Neuronal stem cell (in vitro differentiated cells): ENCODE data around the gene SLC46A2.

Source experiments
- DNase-seq: peaks from one replicate; pipeline ENCODE4 v3.0.0-alpha.2; 2013; ENCODE audit warnings: low spot score
- H2AFZ ChIP-seq: one replicate; pipeline ENCODE4 v1.6.1; 2013; ENCODE audit warnings: mild to moderate bottlenecking, low read length, inconsistent platforms
- H2AK5ac ChIP-seq: 2 replicates; pipeline ENCODE4 v1.6.1; 2013; ENCODE audit warnings: low read depth, mild to moderate bottlenecking, inconsistent platforms, low read length, moderate library complexity, mixed read lengths
- H2BK120ac ChIP-seq: 2 replicates; pipeline ENCODE4 v1.6.1; 2013; ENCODE audit warnings: low read depth, mild to moderate bottlenecking, inconsistent platforms, low read length, moderate library complexity, mixed read lengths
- H2BK12ac ChIP-seq: one replicate; pipeline ENCODE4 v1.6.1; 2013; ENCODE audit warnings: low read length, inconsistent platforms
- H2BK15ac ChIP-seq: 2 replicates; pipeline ENCODE4 v1.6.1; 2013; ENCODE audit warnings: mild to moderate bottlenecking, low read length, inconsistent platforms, mixed read lengths
- H2BK5ac ChIP-seq: one replicate; pipeline ENCODE4 v1.6.1; 2013; ENCODE audit warnings: inconsistent platforms, mild to moderate bottlenecking, low read length, moderate library complexity
- H3K14ac ChIP-seq: one replicate; pipeline ENCODE4 v1.6.1; 2013; ENCODE audit warnings: low read length, inconsistent platforms
- H3K18ac ChIP-seq: 2 replicates; pipeline ENCODE4 v1.6.1; 2013; ENCODE audit warnings: low read length, inconsistent platforms
- H3K23ac ChIP-seq: 2 replicates; pipeline ENCODE4 v1.6.1; 2013; ENCODE audit warnings: low read depth, mild to moderate bottlenecking, mixed read lengths, low read length, inconsistent platforms; ENCODE audit not compliant: poor library complexity
- H3K27ac ChIP-seq: replicated peaks from 3 replicates; pipeline ENCODE4 v1.5.1; 2013; ENCODE audit warnings: low read length, inconsistent platforms
- H3K27me3 ChIP-seq, 3 experiments: 2 replicates each; pipeline ENCODE4 v1.6.1; 2013; ENCODE audit warnings: low read length in 3 of 3, mild to moderate bottlenecking in 2 of 3, inconsistent platforms in 1 of 3, low read depth in 1 of 3, mixed read lengths in 1 of 3, moderate library complexity in 1 of 3; ENCODE audit not compliant: control insufficient read depth in 3 of 3, insufficient read depth in 3 of 3
- H3K36me3 ChIP-seq, 2 donors: replicated peaks in 1 of 2; 2 replicates each; pipeline ENCODE4 v1.6.1; 2013; ENCODE audit warnings: low read length in 2 of 2; ENCODE audit not compliant: control insufficient read depth in 2 of 2, insufficient read depth in 2 of 2
- H3K4ac ChIP-seq: 2 replicates; pipeline ENCODE4 v1.6.1; 2013; ENCODE audit warnings: inconsistent platforms, mild to moderate bottlenecking, low read length, moderate library complexity
- H3K4me1 ChIP-seq, 2 donors: 1 replicate in 1 of 2; 2 replicates in 1 of 2; pipeline ENCODE4 v1.6.1; 2013; ENCODE audit warnings: low read length in 2 of 2, low read depth in 1 of 2; ENCODE audit not compliant: control insufficient read depth in 2 of 2, insufficient read depth in 1 of 2
- H3K4me2 ChIP-seq: one replicate; pipeline ENCODE4 v1.6.1; 2013; ENCODE audit warnings: mild to moderate bottlenecking, low read length, inconsistent platforms; ENCODE audit not compliant: insufficient read depth, poor library complexity, severe bottlenecking
- H3K4me3 ChIP-seq, 2 donors: 2 replicates each; pipeline ENCODE4 v1.5.1; 2013; ENCODE audit warnings: low read length in 2 of 2, mild to moderate bottlenecking in 2 of 2, inconsistent platforms in 1 of 2, moderate library complexity in 1 of 2
- H3K79me1 ChIP-seq: one replicate; pipeline ENCODE4 v1.6.1; 2013; ENCODE audit warnings: low read depth, mild to moderate bottlenecking, inconsistent platforms, low read length, moderate library complexity
- H3K9ac ChIP-seq: one replicate; pipeline ENCODE4 v1.6.1; 2013; ENCODE audit warnings: mild to moderate bottlenecking, low read depth, low read length, inconsistent platforms; ENCODE audit not compliant: poor library complexity
- H3K9me3 ChIP-seq, 2 donors: replicated peaks in 1 of 2; 2 replicates each; pipeline versions ENCODE3 to v1.6.1; 2013; ENCODE audit warnings: low read length in 2 of 2, mild to moderate bottlenecking in 2 of 2, inconsistent platforms in 1 of 2, low read depth in 1 of 2, mixed read lengths in 1 of 2, moderate library complexity in 1 of 2; ENCODE audit not compliant: control insufficient read depth in 2 of 2, insufficient read depth in 1 of 2
- H4K8ac ChIP-seq: one replicate; pipeline ENCODE4 v1.6.1; 2013; ENCODE audit warnings: low read depth, mild to moderate bottlenecking, inconsistent platforms, low read length, moderate library complexity
- H4K91ac ChIP-seq: one replicate; pipeline ENCODE4 v1.6.1; 2013; ENCODE audit warnings: low read length, low read depth, mild to moderate bottlenecking, inconsistent platforms; ENCODE audit not compliant: poor library complexity
- WGBS, 2 donors: extraction: QIAGEN DNeasy Blood & Tissue Kit; methylation state at CpG; one replicate each; pipeline ENCODE4 v1.1.7; 2013; ENCODE audit warnings: missing lambda C conversion rate in 2 of 2, mixed read lengths in 1 of 2; ENCODE audit not compliant: insufficient read length in 2 of 2, insufficient replicate concordance in 1 of 2; ENCODE audit errors: extremely low coverage in 2 of 2; 5-methylcytosine and 5-hydroxymethylcytosine counted together

SLC46A2 gene

DNA sequence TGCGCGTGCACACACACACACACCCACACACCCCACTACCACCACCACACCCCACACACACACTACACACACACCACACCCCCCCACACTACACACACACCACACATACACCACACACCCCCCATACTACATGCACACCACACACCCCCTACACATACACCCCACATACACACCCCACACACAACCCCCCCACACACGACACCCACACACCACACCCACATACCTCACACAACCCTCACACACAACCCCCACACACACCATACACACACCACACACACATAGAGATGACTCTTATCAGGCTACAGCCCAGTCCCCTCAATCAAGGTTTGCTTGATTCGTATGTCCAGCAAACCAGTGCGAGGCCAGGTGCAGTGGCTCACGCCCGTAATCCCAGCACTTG lies 25.7 kb downstream of the SLC46A2 start:
- H3K79me1 ChIP-seq, result no peaks in the 10 kb centered on the region
- H3K4me2 ChIP-seq, result no peak overlapping the region
- 100% methylated on average over 1 of the region's 7 CpGs; no CpG with 5 or more reads in 1 of the 2 donors for WGBS, 2 donors
- H2BK15ac ChIP-seq, result no peak overlapping the region
- no peak overlapping the region for H2AK5ac ChIP-seq
- no peak overlapping the region for H2BK12ac ChIP-seq
- no peaks in the 10 kb centered on the region for H3K9me3 ChIP-seq
- H3K36me3 ChIP-seq, result peaks cover 0 to 30% of the 10 kb centered on the region in 2 donors
- no peak overlapping the region for H2AFZ ChIP-seq
- H3K9ac ChIP-seq, result no peak overlapping the region
- no peak overlapping the region for H2BK120ac ChIP-seq
- H3K4me3 ChIP-seq, result no peak overlapping the region
- H3K4me1 ChIP-seq, result peaks cover 10 to 12% of the 10 kb centered on the region in 2 donors
- H3K14ac ChIP-seq, result no peak overlapping the region
- no peaks in the 10 kb centered on the region for H3K27me3 ChIP-seq
- no peak overlapping the region for H3K18ac ChIP-seq
- DNase-seq, result no peak
- H3K27ac ChIP-seq, result no peak overlapping the region
- no peak overlapping the region for H4K8ac ChIP-seq
- no peak overlapping the region for H3K4ac ChIP-seq
- no peak overlapping the region for H2BK5ac ChIP-seq
- no peak overlapping the region for H4K91ac ChIP-seq
- H3K23ac ChIP-seq, result no peak overlapping the region

DNA sequence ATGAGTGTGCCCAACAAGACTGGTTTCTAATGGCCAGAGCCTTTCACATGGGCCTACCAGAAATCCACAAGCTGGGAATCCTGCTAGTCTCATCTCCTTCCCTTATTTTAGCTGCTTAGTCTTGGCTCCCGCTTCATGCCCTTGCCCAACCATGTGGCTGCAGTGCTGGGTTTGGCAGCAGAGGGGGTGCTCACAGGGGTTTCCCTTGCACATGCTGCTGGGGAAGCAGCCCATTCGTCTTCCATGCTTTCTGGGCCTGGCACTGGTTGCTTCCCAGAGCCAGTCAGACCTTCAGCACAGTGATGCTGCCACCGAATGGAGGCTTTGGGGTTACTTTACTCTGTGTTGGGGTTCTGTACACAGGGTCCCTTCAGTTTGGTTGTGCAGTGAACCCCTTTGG lies 26.3 kb downstream of the SLC46A2 start:
- no peaks in the 10 kb centered on the region for H3K9me3 ChIP-seq
- no peak overlapping the region for H2BK5ac ChIP-seq
- H2BK120ac ChIP-seq, result no peak overlapping the region
- no peak overlapping the region for H2AFZ ChIP-seq
- peaks cover 6 to 9% of the 10 kb centered on the region in 2 donors for H3K4me1 ChIP-seq
- H2BK15ac ChIP-seq, result no peak overlapping the region
- no peak overlapping the region for H3K4me2 ChIP-seq
- H2BK12ac ChIP-seq, result no peak overlapping the region
- no CpG with 5 or more reads among the region's 3 CpGs for WGBS, 2 donors
- H3K36me3 ChIP-seq, result peaks cover 0 to 25% of the 10 kb centered on the region in 2 donors
- no peak overlapping the region for H3K4ac ChIP-seq
- H4K8ac ChIP-seq, result no peak overlapping the region
- H4K91ac ChIP-seq, result no peak overlapping the region
- DNase-seq, result no peak
- no peak overlapping the region for H3K27ac ChIP-seq
- no peak overlapping the region for H3K23ac ChIP-seq
- no peak overlapping the region for H2AK5ac ChIP-seq
- H3K4me3 ChIP-seq, result no peak overlapping the region
- H3K9ac ChIP-seq, result no peak overlapping the region
- H3K27me3 ChIP-seq, result no peaks in the 10 kb centered on the region
- no peaks in the 10 kb centered on the region for H3K79me1 ChIP-seq
- H3K14ac ChIP-seq, result no peak overlapping the region
- no peak overlapping the region for H3K18ac ChIP-seq

DNA sequence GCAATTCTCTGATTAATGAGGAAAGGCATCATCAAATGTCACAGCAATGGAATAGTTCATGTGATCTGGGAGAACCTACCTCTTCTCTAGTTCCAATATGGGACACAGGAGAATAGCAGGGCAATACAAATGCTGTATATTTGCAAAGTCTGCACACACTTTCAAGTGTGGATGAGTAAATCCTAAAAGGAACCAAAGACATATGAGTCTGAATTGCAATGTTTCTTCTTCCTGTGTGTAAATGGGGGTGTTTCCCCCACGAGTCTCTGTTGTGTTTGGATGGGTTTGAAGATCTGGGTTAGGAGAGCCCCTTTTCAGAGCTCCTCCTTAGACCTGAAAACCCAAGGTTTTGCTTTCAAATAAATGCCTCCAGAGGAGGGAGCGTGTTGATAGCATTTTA lies 26.9 kb downstream of the SLC46A2 start:
- Histone ChIP-seq H3K27ac (no peak overlapping the region), H2BK12ac (no peak overlapping the region), H3K36me3 (peaks cover 0 to 22% of the 10 kb centered on the region in 2 donors), H3K9ac (no peak overlapping the region), H3K4me1 (peaks cover 2% of the 10 kb centered on the region in 2 donors), H2BK5ac (no peak overlapping the region), H2BK15ac (no peak overlapping the region), H3K79me1 (no peaks in the 10 kb centered on the region), H2BK120ac (no peak overlapping the region), H4K8ac (no peak overlapping the region), H3K23ac (no peak overlapping the region), H3K4me2 (no peak overlapping the region), H3K9me3 (no peaks in the 10 kb centered on the region), H3K14ac (no peak overlapping the region), H3K18ac (no peak overlapping the region), H2AFZ (no peak overlapping the region), H3K4ac (no peak overlapping the region), H4K91ac (no peak overlapping the region), H3K4me3 (no peak overlapping the region), H2AK5ac (no peak overlapping the region), H3K27me3 (no peaks in the 10 kb centered on the region)
- no peak for DNase-seq
- no CpG with 5 or more reads among the region's 2 CpGs for WGBS, 2 donors

DNA sequence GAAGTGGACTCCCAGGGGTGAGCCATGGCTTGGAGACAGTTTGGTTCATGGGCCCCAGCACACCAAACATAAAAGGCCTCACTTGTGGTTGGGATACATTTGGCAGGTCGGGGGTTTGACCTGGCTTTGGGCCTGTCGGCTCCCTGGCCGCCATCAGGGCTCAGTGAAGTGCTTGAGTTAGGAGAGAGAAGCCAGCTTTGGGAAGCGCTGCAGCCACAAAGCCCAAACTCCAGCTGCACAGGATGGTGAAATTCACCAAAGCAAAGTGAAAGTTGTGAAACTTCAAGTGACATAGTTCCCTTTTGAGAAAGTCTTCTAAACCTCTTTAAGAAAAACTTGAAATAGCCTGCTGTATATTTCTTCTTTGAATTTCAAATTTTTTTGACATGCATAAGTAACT lies 27.5 kb downstream of the SLC46A2 start:
- Histone ChIP-seq H2BK15ac (no peak overlapping the region), H2AFZ (no peak overlapping the region), H3K36me3 (peaks cover 0 to 22% of the 10 kb centered on the region in 2 donors), H3K9ac (no peak overlapping the region), H4K8ac (no peak overlapping the region), H3K4ac (no peak overlapping the region), H2BK120ac (no peak overlapping the region), H2BK12ac (no peak overlapping the region), H3K9me3 (no peaks in the 10 kb centered on the region), H3K14ac (no peak overlapping the region), H3K4me2 (no peak overlapping the region), H3K18ac (no peak overlapping the region), H3K27me3 (no peaks in the 10 kb centered on the region), H3K23ac (no peak overlapping the region), H2BK5ac (no peak overlapping the region), H4K91ac (no peak overlapping the region), H3K4me3 (no peak overlapping the region), H3K27ac (no peak overlapping the region), H3K4me1 (no peaks in the 10 kb centered on the region), H2AK5ac (no peak overlapping the region), H3K79me1 (no peaks in the 10 kb centered on the region)
- no peak for DNase-seq
- WGBS, 2 donors, result no CpG with 5 or more reads among the region's 4 CpGs
